ENCODE results near the gene TIPRL.
"Not testable (repeated sequence)": the region's sequence is repeated elsewhere in the genome, so short reads cannot be mapped to it uniquely, and the experiment has no call there.

The TIPRL gene

GRCh38 chr1:168154707-168155106, 24.1 kb upstream of the TIPRL start:
- H3K4me3 ChIP-seq (ENCODE audit: low read length); DNase-seq (ENCODE audit: low read depth, low spot score): not testable (repeated sequence)

DNA sequence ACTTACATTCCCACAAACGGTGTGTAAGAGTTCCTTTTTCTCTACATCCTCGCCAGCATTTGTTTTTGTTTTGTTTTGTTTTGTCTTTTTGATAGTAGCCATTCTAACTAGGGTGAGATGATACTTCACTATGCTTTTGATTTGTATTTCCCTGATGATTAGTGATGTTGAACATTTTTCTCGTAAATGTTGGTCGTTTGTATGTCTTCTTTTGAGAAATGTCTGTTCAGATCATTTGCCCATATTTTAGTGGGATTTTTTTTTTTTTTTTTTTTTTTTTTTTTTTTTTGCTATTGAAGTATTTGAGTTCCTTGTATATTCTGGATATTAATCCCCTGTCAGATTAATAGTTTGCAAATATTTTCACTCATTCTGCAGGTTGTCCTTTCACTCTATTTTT, 22.9 kb upstream of the TIPRL start:
- no peak for DNase-seq (ENCODE audit: low read depth, low spot score)
- no peak overlapping the region for H3K4me3 ChIP-seq (ENCODE audit: low read length)

GRCh38 chr1:168157638-168158037, 21.1 kb upstream of the TIPRL start:
- DNase-seq (ENCODE audit: low read depth, low spot score), result no peak
- no peak overlapping the region for H3K4me3 ChIP-seq (ENCODE audit: low read length)

GRCh38 chr1:168159251-168159650, 19.5 kb upstream of the TIPRL start:
- H3K4me3 ChIP-seq (ENCODE audit: low read length), result no peak overlapping the region
- DNase-seq (ENCODE audit: low read depth, low spot score), result no peak

DNA sequence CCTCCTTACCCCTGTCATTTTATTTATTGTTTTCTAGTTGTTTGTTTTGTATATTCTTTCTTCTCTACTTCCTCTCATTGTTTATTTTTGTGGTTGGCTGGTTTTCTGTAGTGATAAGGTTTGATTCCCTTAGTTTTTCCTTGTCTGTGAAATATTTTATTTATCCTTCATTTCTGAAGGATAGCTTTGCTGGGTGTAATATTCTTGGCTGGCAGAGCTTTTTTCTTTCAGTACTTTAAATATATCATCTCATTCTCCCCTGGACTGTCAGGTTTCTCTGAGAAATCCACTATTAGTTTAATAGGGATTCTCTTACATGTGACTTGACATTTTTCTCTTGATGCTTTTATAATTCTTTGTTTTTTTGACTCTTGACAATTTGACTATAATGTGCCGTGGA, 18.8 kb upstream of the TIPRL start:
- no peak for DNase-seq (ENCODE audit: low read depth, low spot score)
- no peak overlapping the region for H3K4me3 ChIP-seq (ENCODE audit: low read length)

- no peak overlapping the region for H3K4me3 ChIP-seq (ENCODE audit: low read length)
- DNase-seq (ENCODE audit: low read depth, low spot score), result no peak
Observed at GRCh38 chr1:168161459-168161858, 17.3 kb upstream of the TIPRL start.

DNA sequence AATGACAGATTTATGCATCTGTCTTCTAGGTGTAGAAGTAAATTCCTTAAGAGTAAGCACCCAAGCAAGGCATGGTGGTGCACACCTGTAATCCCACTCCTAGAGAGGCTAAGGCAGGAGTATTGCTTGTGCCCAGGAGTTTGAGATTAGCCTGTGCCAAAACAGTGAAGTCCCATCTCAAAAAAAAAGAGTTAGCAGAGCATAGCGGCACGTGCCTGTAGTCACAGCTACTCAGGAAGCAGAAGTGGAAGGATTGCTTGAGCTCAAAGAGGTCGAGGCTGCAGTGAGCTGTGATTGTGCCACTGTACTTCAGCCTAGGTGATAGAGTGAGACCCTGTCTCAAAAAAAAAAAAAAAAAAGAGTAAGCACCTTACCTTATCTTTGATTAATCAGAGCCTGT, 15.1 kb upstream of the TIPRL start:
- no peak for DNase-seq (ENCODE audit: low read depth, low spot score)
- no peak overlapping the region for H3K4me3 ChIP-seq (ENCODE audit: low read length)

DNA sequence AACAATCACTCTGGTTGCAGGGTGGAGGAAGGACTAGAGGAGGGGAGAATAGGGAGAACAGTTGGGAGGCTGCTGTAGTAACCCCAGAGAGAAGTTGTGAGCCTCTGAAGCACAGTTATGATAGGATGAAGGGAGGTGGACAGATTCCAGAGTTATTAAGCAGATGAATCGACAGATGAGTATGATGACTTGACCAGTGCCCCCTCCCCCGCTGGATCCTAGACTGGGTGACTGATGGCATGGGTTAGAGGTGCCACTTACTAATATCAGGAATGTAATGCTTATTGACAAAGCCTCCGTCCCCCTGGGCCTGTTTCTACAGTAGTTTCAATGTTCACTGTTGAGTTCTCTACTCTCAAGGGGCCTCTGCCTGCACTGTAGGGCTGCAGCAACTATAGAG, 14.0 kb upstream of the TIPRL start:
- no peak for DNase-seq (ENCODE audit: low read depth, low spot score)
- H3K4me3 ChIP-seq (ENCODE audit: low read length), result no peak overlapping the region

GRCh38 chr1:168167806-168168205, 11.0 kb upstream of the TIPRL start:
- DNase-seq (ENCODE audit: low read depth, low spot score), result no peak
- no peak overlapping the region for H3K4me3 ChIP-seq (ENCODE audit: low read length)

DNA sequence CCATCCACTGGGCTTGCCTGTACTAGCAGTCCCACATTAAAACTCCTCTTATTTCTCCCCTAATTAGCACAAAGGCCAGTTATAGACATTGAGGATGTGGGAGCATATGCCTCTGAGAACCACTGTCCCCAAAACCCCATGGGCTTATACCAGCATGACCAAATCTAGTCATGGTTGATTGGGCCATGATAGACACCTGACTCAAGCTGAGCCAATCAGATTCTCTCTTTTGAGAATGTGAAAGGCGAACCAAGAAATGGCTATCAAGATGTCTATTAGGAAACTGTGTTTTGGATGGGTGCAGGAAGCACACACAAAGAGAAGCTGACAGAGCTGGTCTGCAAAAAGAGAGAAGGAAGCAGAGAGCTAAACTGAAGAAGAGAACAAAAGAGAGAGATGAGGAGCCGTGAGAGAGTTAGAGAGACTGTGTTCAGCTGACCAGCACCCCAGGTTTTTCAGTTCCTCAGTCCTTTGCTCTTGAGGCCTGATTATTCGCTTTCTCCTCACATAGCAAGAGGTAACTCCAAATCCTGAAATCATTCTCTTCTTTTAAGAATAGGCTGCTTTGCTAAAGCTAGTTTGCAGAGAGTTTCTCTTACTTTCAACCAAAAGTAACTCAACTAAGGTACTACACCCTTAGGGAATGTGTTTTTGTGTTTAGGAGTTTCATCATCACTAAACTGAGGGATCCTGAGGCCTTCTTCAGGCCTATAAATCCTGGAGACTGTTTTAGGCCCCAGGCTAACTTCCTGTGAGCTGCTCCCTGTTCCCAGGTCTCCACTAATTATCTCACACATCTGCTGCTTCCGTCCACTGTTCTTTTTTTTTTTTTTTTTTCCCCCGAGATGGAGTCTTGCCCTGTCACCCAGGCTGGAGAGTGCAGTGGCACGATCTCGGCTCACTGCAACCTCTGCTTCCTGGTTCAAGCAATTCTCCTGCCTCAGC, 7.9 kb upstream of the TIPRL start:
- no peak for DNase-seq (ENCODE audit: low read depth, low spot score)
- H3K4me3 ChIP-seq (ENCODE audit: low read length), result no peak overlapping the region

GRCh38 chr1:168172250-168172915, 6.4 kb upstream of the TIPRL start:
- no peak overlapping the region for H3K4me3 ChIP-seq (ENCODE audit: low read length)
- no peak for DNase-seq (ENCODE audit: low read depth, low spot score)

DNA sequence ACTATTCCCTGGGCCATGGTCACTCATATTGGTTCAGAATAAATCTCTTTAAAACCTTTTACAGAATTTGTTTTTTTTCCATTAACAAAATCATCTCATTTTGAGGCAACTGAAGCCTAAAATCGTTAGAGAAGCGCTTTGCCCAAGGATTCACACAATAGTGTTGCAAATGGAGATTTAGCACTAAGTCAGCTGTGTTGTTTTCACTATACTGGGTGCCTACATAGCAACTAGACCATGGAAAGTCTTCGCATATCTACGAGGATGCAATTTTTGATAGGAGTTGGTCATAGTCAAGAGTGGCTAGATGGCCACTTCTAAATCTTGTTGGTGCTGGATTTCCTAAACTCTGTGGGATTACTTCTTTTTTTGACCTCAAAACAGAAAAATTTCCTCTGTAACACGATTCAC, 530 bp upstream of the TIPRL start:
- DNase-seq (ENCODE audit: low read depth, low spot score), result no peak
- peak overlapping the region; percentile 93 for H3K4me3 ChIP-seq (ENCODE audit: low read length)

- peak; percentile 27 for DNase-seq (ENCODE audit: low read depth, low spot score)
- H3K4me3 ChIP-seq (ENCODE audit: low read length), result peak overlapping the region; percentile 93
Observed at GRCh38 chr1:168179438-168180147, 831 bp downstream of the TIPRL start.

GRCh38 chr1:168180148-168180524, 1.4 kb downstream of the TIPRL start:
- DNase-seq (ENCODE audit: low read depth, low spot score), result no peak
- peak overlapping the region; percentile 93 for H3K4me3 ChIP-seq (ENCODE audit: low read length)

GRCh38 chr1:168181063-168181720, 2.4 kb downstream of the TIPRL start:
- not testable (repeated sequence) for DNase-seq (ENCODE audit: low read depth, low spot score); H3K4me3 ChIP-seq (ENCODE audit: low read length)

DNA sequence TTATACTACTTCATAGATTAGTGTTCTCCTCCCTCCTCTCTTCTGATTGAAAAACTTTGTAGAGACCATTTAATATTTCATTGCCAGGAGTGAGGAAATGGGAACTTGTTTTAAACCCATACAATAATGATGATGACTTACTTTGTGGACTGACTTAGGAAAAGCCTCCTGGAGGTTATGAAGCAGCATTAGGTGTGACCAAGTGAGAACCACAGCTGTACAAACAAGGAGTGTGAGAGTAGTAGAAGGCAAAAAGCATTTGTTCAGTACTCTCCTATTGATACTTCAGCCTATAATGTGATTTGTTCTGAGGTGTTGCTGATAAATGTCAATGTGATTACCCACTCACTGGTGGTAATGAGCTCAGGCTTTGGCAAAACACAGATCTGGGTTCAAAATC, 8.4 kb downstream of the TIPRL start:
- no peak overlapping the region for H3K4me3 ChIP-seq (ENCODE audit: low read length)
- no peak for DNase-seq (ENCODE audit: low read depth, low spot score)

GRCh38 chr1:168190403-168190802, 11.6 kb downstream of the TIPRL start:
- DNase-seq (ENCODE audit: low read depth, low spot score), result no peak
- H3K4me3 ChIP-seq (ENCODE audit: low read length), result no peak overlapping the region

DNA sequence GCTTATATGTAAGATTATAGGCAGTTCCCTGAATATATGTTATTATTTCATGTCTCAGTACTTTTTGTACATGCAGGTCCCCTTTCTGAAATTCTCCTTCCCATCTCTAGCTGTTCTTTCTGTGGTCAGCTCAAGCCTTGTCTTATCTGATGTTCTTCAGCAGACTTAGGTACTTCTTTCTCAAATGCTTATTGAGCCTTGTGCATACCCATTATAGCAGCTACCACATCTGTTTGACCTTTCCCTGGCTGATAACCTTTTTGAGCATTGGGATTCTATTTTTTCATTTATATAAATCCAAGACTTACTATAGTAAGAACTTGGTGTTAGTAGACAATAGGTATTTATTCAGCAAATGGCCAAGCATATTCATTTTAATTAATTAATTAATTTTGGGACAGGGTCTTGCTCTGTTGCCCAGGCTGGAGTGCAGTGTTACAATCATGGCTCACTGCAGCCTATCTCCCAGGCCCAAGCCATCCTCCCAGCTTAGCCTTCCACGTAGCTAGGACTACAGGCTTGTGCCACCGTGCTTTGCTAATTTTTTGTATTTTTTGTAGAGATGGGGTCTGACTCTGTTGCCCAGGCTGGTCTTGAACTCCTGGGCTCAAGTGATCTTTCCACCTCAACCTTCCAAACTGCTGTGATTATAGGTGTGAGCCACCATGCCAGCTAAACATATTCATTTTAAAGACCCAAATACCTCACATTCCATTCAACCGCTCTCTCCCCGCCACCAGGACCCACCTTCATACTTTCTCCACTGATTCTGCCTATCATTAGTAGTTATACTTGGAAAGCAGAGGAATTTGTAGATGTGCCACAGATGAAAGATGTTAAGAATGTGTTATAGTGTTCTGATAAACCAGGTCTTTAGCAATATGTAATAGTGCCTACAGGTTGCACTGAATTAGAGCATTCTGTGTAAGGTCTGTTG, 16.7 kb downstream of the TIPRL start:
- DNase-seq (ENCODE audit: low read depth, low spot score), result no peak
- no peak overlapping the region for H3K4me3 ChIP-seq (ENCODE audit: low read length)
